ENCODE data around the gene CYB5RL. TPM values are rescaled to one million over a fixed set of nuclear protein-coding genes. Genes with fewer than 3 reads are reported as not detected.

Gene CYB5RL
- total and polyA plus RNA-seq, 7 donors = 1.4 to 5.7 (median 4.4) TPM

DNA sequence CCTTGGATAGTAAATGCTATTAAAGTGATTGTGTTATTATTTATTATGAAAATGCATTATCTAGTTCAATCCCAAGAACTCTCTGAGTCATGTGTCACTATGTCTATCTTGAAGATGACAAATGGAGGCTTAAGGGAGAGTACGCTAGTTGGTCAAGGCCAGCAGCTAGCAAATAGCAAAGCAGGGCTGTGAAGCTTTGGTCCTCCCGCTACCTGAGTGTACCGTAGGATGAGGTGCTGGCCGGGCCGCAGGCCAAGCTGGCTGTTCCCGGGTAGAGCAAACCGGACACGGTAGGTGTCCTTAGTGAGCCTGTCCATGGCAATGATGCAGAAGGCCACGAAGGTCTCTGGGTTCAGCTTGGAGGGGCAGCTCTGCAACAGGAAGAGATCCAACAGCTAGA is 9.3 kb downstream of the CYB5RL start:
- Histone ChIP-seq H3K36me3 (peaks cover 7 to 71% (median 11%) of the 10 kb centered on the region in 4 donors), H3K4me1 (no peaks in the 10 kb centered on the region), H3K27me3 (no peaks in the 10 kb centered on the region), H3K27ac (no peak overlapping the region), H3K4me3 (no peak overlapping the region), H3K9me3 (no peaks in the 10 kb centered on the region)
- intact Hi-C loops (cut with DNase I) = no loop called here
- 95 to 96% methylated on average over 9 of the region's 9 CpGs for WGBS, 2 donors
- DNase-seq = no peak
- TF ChIP-seq EP300 (IDR thresholded peaks at IDR 0.05) = no peak
- TF ChIP-seq POLR2A (IDR thresholded peaks at IDR 0.05) = no peak
- TF ChIP-seq, protein P1, sequence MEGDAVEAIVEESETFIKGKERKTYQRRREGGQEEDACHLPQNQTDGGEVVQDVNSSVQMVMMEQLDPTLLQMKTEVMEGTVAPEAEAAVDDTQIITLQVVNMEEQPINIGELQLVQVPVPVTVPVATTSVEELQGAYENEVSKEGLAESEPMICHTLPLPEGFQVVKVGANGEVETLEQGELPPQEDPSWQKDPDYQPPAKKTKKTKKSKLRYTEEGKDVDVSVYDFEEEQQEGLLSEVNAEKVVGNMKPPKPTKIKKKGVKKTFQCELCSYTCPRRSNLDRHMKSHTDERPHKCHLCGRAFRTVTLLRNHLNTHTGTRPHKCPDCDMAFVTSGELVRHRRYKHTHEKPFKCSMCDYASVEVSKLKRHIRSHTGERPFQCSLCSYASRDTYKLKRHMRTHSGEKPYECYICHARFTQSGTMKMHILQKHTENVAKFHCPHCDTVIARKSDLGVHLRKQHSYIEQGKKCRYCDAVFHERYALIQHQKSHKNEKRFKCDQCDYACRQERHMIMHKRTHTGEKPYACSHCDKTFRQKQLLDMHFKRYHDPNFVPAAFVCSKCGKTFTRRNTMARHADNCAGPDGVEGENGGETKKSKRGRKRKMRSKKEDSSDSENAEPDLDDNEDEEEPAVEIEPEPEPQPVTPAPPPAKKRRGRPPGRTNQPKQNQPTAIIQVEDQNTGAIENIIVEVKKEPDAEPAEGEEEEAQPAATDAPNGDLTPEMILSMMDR (IDR thresholded peaks at IDR 0.05) = no peak
- TF ChIP-seq POLR2AphosphoS5 (IDR thresholded peaks at IDR 0.05) = no peak

DNA sequence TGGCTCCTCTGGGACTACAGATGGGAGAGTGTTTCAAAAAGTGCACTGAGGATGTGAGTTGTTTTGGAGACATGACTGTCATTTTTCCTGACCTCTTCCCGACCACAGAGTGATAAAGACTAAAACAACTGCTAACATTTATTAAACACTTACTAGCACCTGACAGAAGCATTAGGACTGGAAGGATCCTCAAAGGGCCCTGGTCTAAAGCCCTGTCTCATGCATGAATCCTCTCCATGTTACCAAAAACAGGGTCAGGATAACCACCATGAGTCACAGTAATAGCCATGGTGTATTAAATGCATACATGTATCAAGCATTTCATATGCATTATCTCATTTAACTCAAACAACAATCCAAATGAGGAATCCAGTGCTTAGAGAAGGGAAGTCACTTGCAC is 11.5 kb downstream of the CYB5RL start:
- Histone ChIP-seq H3K27me3 (no peaks in the 10 kb centered on the region), H3K27ac (no peak overlapping the region), H3K4me1 (no peaks in the 10 kb centered on the region), H3K4me3 (no peak overlapping the region), H3K9me3 (no peaks in the 10 kb centered on the region), H3K36me3 (peaks cover 0 to 51% (median 6%) of the 10 kb centered on the region in 4 donors)
- intact Hi-C loops (cut with DNase I) = no loop called here
- no peak for DNase-seq
- TF ChIP-seq EP300 (IDR thresholded peaks at IDR 0.05) (no peak), POLR2AphosphoS5 (IDR thresholded peaks at IDR 0.05) (no peak), POLR2A (IDR thresholded peaks at IDR 0.05) (no peak)
- TF ChIP-seq, protein P1 (IDR thresholded peaks at IDR 0.05) = no peak
- 95 to 98% methylated on average over 1 of the region's 1 CpG for WGBS, 2 donors

DNA sequence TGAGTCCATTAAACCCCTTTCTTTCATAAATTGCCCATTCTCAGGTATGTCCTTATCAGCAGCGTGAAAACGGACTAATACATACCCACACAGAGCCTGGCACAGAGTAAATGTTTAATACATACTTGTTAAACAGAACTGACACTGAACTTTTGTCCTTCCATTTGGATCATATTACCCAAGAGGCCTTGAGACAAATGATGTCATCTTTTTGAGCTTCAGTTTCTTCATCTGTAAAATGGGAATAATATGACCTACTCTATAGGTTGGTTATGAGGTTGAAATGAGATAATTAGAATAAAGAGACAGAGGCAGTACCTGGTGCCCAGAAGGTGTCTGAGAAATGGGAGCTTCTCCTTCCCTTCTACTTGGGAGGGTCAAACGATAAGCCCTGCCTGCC is 13.8 kb downstream of the CYB5RL start:
- no peaks in the 10 kb centered on the region for H3K27me3 ChIP-seq

DNA sequence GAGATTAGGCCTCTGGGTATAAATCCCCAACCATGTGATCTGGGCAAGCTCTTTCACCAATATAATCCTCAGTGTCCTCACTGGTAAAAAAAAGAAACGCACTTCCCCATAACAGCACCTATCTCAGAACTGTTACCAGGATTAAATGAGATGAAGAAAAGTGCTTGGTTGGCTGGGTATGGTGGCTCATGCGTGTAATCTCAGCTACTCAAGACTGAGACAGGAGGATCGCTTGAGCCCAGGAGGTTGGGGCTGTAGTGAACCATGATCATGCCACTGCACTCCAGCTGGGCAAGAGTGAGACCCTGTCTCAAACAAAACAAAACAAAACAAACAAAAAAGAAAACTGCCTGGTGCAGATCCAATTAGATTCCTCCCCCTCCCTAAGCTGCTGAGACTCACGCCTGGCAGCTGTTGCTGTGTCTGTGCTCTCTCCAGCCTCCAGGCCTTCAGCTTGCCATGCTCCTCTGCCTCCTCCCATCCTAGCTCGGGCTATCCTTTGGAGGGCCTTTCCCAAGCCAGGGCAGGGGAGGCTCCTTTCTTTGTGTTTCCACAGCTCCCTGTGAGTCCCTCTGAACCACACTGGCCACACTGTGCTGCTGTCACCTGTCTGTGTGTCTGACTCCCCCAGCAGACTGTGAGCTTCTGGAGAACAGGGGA is 19.0 kb downstream of the CYB5RL start:
- Histone ChIP-seq H3K4me1 (no peaks in the 10 kb centered on the region), H3K27me3 (no peaks in the 10 kb centered on the region), H3K4me3 (no peak overlapping the region), H3K9me3 (no peaks in the 10 kb centered on the region), H3K36me3 (peaks cover 0 to 24% (median 3%) of the 10 kb centered on the region in 4 donors), H3K27ac (no peak overlapping the region)
- intact Hi-C loops (cut with DNase I) = no loop called here
- TF ChIP-seq, protein P1 (IDR thresholded peaks at IDR 0.05) = no peak
- no peak for TF ChIP-seq POLR2A (IDR thresholded peaks at IDR 0.05)
- TF ChIP-seq POLR2AphosphoS5 (IDR thresholded peaks at IDR 0.05) = no peak
- no peak for TF ChIP-seq EP300 (IDR thresholded peaks at IDR 0.05)
- DNase-seq = no peak
- WGBS, 2 donors = 92 to 94% methylated on average over 5 of the region's 5 CpGs

More for the DNA sequence above, 13.8 kb downstream of the CYB5RL start:
- no peak for DNase-seq
- TF ChIP-seq EP300 (IDR thresholded peaks at IDR 0.05) = no peak
- H3K4me1 ChIP-seq = no peaks in the 10 kb centered on the region
- peaks cover 0 to 46% (median 4%) of the 10 kb centered on the region in 4 donors for H3K36me3 ChIP-seq
- WGBS, 2 donors = 97 to 98% methylated on average over 3 of the region's 3 CpGs
- H3K4me3 ChIP-seq = no peak overlapping the region
- no peaks in the 10 kb centered on the region for H3K9me3 ChIP-seq
- intact Hi-C loops (cut with DNase I) = no loop called here
- H3K27ac ChIP-seq = no peak overlapping the region

DNA sequence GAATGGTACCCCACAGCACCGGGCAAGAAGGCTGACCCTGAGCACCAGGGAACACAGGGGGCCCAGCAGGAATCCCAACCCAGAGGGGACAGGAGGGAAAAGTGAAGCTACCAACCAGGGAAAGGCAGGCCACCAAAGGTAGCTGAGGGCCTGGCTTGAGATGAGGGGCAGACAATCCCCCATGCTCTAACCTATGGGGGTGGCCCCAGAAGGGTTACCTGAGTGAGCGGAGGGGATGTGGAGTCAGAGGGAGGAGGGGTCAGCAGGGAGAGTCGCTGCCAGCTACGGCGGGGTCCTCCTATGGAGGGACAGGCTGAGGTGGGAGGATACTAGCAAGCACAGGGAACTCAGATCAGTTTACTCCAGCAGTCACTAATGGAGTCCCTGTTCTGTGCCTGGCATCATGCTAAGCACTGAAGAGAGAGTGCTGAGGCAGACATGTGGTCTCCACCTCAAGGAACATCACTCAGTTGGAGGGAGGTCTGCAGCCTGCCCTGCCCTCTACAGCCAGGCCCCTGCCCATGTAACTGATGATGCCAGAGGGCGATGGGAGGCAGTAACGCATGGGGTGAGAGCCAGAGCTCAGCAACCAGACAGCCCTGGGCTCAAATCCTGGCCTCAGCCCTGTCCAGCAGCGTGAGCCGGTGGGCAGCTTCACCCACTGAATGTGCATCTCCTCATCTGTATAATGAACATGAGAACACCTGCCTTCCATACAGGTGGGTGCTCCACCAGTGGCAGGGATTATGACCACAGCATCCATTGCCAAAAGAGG is 21.3 kb downstream of the CYB5RL start:
- no peak for TF ChIP-seq POLR2AphosphoS5 (IDR thresholded peaks at IDR 0.05)
- TF ChIP-seq EP300 (IDR thresholded peaks at IDR 0.05) = no peak
- TF ChIP-seq, protein P1 (IDR thresholded peaks at IDR 0.05) = no peak
- TF ChIP-seq POLR2A (IDR thresholded peaks at IDR 0.05) = no peak
- H3K36me3 ChIP-seq = peaks cover 0 to 34% (median 3%) of the 10 kb centered on the region in 4 donors
- intact Hi-C loops (cut with DNase I) = no loop called here
- 84 to 91% methylated on average over 9 of the region's 9 CpGs for WGBS, 2 donors
- H3K9me3 ChIP-seq = no peaks in the 10 kb centered on the region
- DNase-seq = no peak
- no peak overlapping the region for H3K4me3 ChIP-seq
- H3K27ac ChIP-seq = no peak overlapping the region
- H3K27me3 ChIP-seq = no peaks in the 10 kb centered on the region
- H3K4me1 ChIP-seq = no peaks in the 10 kb centered on the region

Measured in sigmoid colon (tissue), 7 donors.